ENCODE data around the gene CRYBG1.

- TF ChIP-seq ZBTB1 (CRISPR knock-in tag; IDR thresholded peaks at IDR 0.05; ENCODE audit: borderline replicate concordance), result no peak
- TF ChIP-seq IRF2 (CRISPR knock-in tag; IDR thresholded peaks at IDR 0.05), result no peak
- TF ChIP-seq SETDB1 (CRISPR knock-in tag; IDR thresholded peaks at IDR 0.05; ENCODE audit: borderline replicate concordance), result no peak
- TF ChIP-seq ISL2 (CRISPR knock-in tag; IDR thresholded peaks at IDR 0.05), result no peak
- no peak for TF ChIP-seq KLF12 (CRISPR knock-in tag; IDR thresholded peaks at IDR 0.05; ENCODE audit: borderline replicate concordance)
- no peak for TF ChIP-seq CTCF (CRISPR knock-in tag; IDR thresholded peaks at IDR 0.05)
- TF ChIP-seq GATAD2A (CRISPR knock-in tag; IDR thresholded peaks at IDR 0.05), result no peak
- no peak for TF ChIP-seq PRDM15 (CRISPR knock-in tag; IDR thresholded peaks at IDR 0.05)
- TF ChIP-seq EZH2 (conservative IDR thresholded peaks at IDR 0.05; ENCODE audit: low read depth, low read length), result no peak
- no peak for TF ChIP-seq TARDBP (CRISPR knock-in tag; IDR thresholded peaks at IDR 0.05)
- TF ChIP-seq JUNB (CRISPR knock-in tag; IDR thresholded peaks at IDR 0.05; ENCODE audit: borderline replicate concordance), result no peak
- TF ChIP-seq NR2C2 (CRISPR knock-in tag; IDR thresholded peaks at IDR 0.05; ENCODE audit: borderline replicate concordance), result no peak
Observed at GRCh38 chr6:106474466-106474865, 113.9 kb downstream of the CRYBG1 start.
